AG09319 (cell line): ENCODE data around the gene SCAPER.

Source experiments
- DNase-seq: peaks from one replicate; pipeline ENCODE4 v3.0.0-alpha.2; 2010; ENCODE audit warnings: low read depth; ENCODE audit errors: extremely low read depth
- CTCF ChIP-seq: IDR thresholded peaks from 2 replicates; pipeline ENCODE4 v1.5.1; 2011; ENCODE audit warnings: low read depth, mild to moderate bottlenecking, inconsistent platforms, low read length, moderate library complexity

Gene SCAPER

GRCh38 chr15:76338486-76339304, 566.4 kb downstream of the SCAPER start:
- no peak for DNase-seq
- no peak for TF ChIP-seq CTCF

GRCh38 chr15:76337696-76338485, 567.2 kb downstream of the SCAPER start:
- DNase-seq: no peak
- TF ChIP-seq CTCF: no peak

GRCh38 chr15:76337059-76337695, 568.0 kb downstream of the SCAPER start:
- DNase-seq: no peak
- no peak for TF ChIP-seq CTCF

GRCh38 chr15:76336254-76337058, 568.7 kb downstream of the SCAPER start, which contains the start of gene ISL2:
Gene ISL2, plus strand, starts transcription at chr15:76336773. Its CDS starts 111 bp downstream, at chr15:76336884.
- DNase-seq: peak; percentile 37
- TF ChIP-seq CTCF: no peak

- no peak for TF ChIP-seq CTCF
- DNase-seq: no peak
Observed at GRCh38 chr15:76335307-76336253, 569.6 kb downstream of the SCAPER start.
